MG63 (cell line): ENCODE measurements around the gene FBRS. TPM values are rescaled to one million over a fixed set of nuclear protein-coding genes. Genes with fewer than 3 reads are reported as not detected.
A peak's percentile ranks its signal among the peaks of the same experiment; 100 is the strongest.
"Not testable (repeated sequence)": the region's sequence is repeated elsewhere in the genome, so short reads cannot be mapped to it uniquely, and the experiment has no call there.

ENCODE experiments used
- DNase-seq: peaks from one replicate; pipeline ENCODE4 v3.0.0-alpha.2; 2020
- H3K27me3 ChIP-seq: fragments of 250-450 bp; sonication (Bioruptor Pico); 2 replicates; pipeline ENCODE4 v1.5.1; 2020; ENCODE audit warnings: mild to moderate bottlenecking, moderate library complexity
- H3K36me3 ChIP-seq: fragments of 250-450 bp; sonication (Bioruptor Pico); 2 replicates; pipeline ENCODE4 v1.5.1; 2020; ENCODE audit warnings: mild to moderate bottlenecking, moderate library complexity
- H3K4me3 ChIP-seq: fragments of 250-450 bp; sonication (Bioruptor Pico); 2 replicates; pipeline ENCODE4 v1.5.1; 2020; ENCODE audit warnings: mild to moderate bottlenecking, moderate library complexity
- H3K9me3 ChIP-seq: fragments of 250-450 bp; sonication (Bioruptor Pico); 2 replicates; pipeline ENCODE4 v1.5.1; 2020; ENCODE audit warnings: mild to moderate bottlenecking, moderate library complexity
- total RNA-seq: library from RNA; depleted of rRNA; stranded (reverse); fragments of >200 nt; shearing (Covaris generic); gene quantifications from 2 replicates; pipeline ENCODE4 v1.2.3, GENCODE V29; 2014; ENCODE audit warnings: low replicate concordance; rRNA removed

FBRS gene
- 6.0 and 14.5 TPM in 2 replicates for total RNA-seq

- H3K9me3 ChIP-seq, result no peaks in the 10 kb centered on the region
- H3K27me3 ChIP-seq, result no peaks in the 10 kb centered on the region
- peaks cover 57% of the 10 kb centered on the region for H3K36me3 ChIP-seq
- H3K4me3 ChIP-seq, result peak within 1 kb of the TSS; percentile 68
- DNase-seq, result peak; percentile 100
Measured at GRCh38 chr16:30657866-30658730, at the start of gene FBRS. Gene FBRS, plus strand, starts transcription at chr16:30658431. Its CDS starts 1,088 bp downstream, at chr16:30659519.

GRCh38 chr16:30609002-30609925, 49.0 kb upstream of the FBRS start:
- H3K27me3 ChIP-seq, result no peaks in the 10 kb centered on the region
- peak overlapping the region; percentile 86 for H3K4me3 ChIP-seq
- H3K36me3 ChIP-seq, result peaks cover 38% of the 10 kb centered on the region
- no peaks in the 10 kb centered on the region for H3K9me3 ChIP-seq
- DNase-seq, result peak; percentile 77

DNA sequence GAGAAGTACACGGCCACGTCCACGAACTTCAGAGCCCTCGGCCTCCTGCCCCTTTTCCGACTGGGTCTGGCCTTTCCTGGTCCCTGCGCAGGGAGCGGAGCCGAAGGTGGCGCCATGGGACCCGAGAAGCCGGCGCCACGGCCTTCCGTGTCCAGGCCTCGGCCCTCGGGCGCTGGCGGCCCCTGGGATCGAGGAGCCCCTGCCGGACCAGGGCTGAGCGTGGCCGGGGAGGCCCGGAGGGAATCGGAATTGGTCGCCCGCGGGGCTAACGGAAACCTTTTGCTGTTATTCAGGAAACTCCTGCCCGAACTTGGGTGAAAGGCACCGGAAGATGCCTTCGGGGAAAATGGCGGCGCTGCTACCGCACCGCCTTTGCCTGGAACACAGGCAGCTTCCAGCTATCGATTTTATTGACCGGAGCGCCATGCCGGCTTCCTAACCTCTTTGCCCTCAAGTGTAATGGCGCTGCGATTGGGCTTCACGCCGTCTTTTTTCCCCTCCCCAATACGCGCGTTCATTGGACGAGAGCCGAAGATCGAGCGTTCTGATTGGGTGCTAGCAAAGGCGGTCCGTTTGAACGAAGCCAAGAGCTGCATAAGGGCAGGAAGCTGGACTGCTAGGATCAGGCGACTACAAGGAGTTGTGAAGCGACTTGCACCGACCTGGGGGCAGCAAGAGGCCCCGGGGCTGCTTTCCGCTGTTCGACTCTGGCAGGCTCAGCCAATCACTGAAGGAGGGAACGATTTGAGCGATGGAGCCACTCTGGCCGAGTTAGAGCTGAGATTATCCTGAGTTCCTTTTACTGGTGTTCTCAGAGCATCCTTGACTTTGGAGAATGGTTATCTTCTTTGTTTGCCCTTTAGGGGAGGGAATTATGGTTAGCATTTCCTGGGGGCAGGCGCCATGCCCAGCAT, 48.0 kb upstream of the FBRS start, which contains the start of gene ZNF689:
TSS of gene ZNF689 (minus strand) at position 464 of the 914 bp plus-strand sequence. CDS start at position 116, 348 bp downstream.
- H3K27me3 ChIP-seq, result no peaks in the 10 kb centered on the region
- no peaks in the 10 kb centered on the region; the same call in 1 of the 2 replicates for H3K9me3 ChIP-seq
- H3K4me3 ChIP-seq, result peak within 1 kb of the TSS; percentile 86
- peaks cover 29% of the 10 kb centered on the region for H3K36me3 ChIP-seq
- DNase-seq, result peak; percentile 93

- no peaks in the 10 kb centered on the region for H3K36me3 ChIP-seq
- DNase-seq, result peak; percentile 16
- H3K4me3 ChIP-seq, result no peak overlapping the region
- H3K27me3 ChIP-seq, result no peaks in the 10 kb centered on the region
- H3K9me3 ChIP-seq, result peaks cover 18% of the 10 kb centered on the region
Measured at GRCh38 chr16:30615358-30616091, 42.7 kb upstream of the FBRS start.

DNA sequence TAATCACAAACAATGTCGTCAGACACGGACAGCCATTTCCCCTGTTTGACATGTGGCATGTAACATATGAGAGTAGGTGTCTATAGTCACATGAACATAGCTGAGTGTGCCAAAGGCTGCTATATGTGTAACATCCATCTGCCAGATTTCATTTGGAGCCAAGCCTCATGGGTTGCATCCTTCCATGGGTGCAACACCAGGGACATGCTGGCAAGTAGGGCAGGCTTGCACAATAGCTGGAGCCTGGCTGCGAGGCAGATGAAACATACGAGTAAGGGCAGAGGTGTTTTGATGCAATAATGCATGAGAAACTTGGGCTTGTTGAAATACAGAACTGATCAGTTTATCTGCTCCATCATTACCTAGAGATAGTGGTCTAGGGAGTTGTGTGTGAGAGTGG, 39.0 kb upstream of the FBRS start:
- no peaks in the 10 kb centered on the region for H3K27me3 ChIP-seq
- no peak overlapping the region for H3K4me3 ChIP-seq
- H3K36me3 ChIP-seq, result no peaks in the 10 kb centered on the region
- H3K9me3 ChIP-seq, result peaks cover 29% of the 10 kb centered on the region
- DNase-seq, result no peak

DNA sequence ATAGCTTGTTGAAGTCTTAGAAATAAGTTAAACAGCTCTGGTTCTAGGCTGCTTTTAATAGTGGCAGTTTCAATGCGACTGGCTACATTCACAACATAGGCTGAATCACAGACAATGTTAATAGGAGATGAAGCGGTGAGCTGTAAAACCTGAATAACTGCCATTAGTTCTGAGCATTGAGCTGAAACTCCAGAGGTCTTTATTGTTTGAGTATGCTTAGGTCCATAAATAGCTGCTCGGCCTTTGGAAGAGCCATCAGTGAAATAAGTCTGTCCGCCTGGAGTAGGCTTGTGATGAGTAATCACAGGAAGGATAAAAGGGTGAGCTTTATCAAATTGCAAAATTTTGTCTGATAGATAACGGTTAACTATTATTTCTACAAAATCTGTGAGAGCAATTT, 38.6 kb upstream of the FBRS start:
- no peaks in the 10 kb centered on the region for H3K27me3 ChIP-seq
- peaks cover 33% of the 10 kb centered on the region for H3K9me3 ChIP-seq
- no peak overlapping the region for H3K4me3 ChIP-seq
- no peak for DNase-seq
- H3K36me3 ChIP-seq, result no peaks in the 10 kb centered on the region

DNA sequence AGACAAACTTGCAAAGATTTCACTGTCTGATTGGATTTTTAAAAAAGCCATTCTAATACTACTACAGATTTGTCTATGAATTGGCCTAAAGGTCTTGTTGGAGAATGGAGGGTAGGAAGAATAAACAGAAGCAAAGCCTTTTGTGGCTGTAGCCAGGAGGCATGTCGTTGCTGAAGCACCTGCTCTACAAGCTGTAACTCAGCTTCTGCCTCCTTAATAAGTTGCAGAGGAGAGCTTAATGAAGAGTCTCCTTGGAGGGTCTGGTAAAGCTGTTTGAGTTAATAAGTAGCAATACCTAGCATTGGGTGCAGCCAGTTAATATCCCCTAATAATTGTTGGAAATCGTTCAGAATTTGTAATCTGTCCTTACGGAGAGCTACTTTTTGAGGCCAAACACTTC, 38.1 kb upstream of the FBRS start:
- Histone ChIP-seq H3K4me3 (no peak overlapping the region), H3K27me3 (no peaks in the 10 kb centered on the region), H3K36me3 (no peaks in the 10 kb centered on the region), H3K9me3 (peaks cover 33% of the 10 kb centered on the region)
- no peak for DNase-seq

GRCh38 chr16:30621765-30622164, 36.5 kb upstream of the FBRS start:
- peak; percentile 5 for DNase-seq
- peaks cover 21% of the 10 kb centered on the region for H3K9me3 ChIP-seq

GRCh38 chr16:30622455-30623032, 35.7 kb upstream of the FBRS start:
- no peak overlapping the region for H3K4me3 ChIP-seq
- peaks cover 17% of the 10 kb centered on the region for H3K9me3 ChIP-seq
- DNase-seq, result no peak
- H3K36me3 ChIP-seq, result no peaks in the 10 kb centered on the region
- H3K27me3 ChIP-seq, result no peaks in the 10 kb centered on the region

More at GRCh38 chr16:30621765-30622164, 36.5 kb upstream of the FBRS start:
- Histone ChIP-seq H3K36me3 (no peaks in the 10 kb centered on the region), H3K27me3 (no peaks in the 10 kb centered on the region), H3K4me3 (no peak overlapping the region)

GRCh38 chr16:30623536-30624283, 34.5 kb upstream of the FBRS start:
- no peak for DNase-seq
- Histone ChIP-seq H3K36me3 (no peaks in the 10 kb centered on the region), H3K4me3 (no peak overlapping the region), H3K9me3 (peaks cover 16% of the 10 kb centered on the region), H3K27me3 (no peaks in the 10 kb centered on the region)

DNA sequence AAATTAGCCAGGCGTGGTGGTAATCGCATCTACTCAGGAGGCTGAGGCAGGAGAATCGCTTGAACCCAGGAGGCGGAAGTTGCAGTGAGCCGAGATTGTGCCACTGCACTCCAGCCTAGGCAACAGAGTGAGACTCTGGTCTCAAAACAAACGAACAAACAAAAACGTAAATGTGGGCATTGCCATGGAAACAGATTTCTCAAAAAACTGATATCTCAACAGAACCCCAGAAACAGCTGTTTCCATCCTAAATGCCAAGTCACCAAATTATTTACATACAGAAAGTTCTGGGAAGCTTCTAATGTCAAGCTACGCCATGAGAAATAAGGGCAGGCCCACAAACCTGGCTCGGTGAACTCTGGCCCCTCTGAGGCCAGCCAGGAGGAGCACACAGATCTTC, 32.0 kb upstream of the FBRS start:
- peaks cover 15% of the 10 kb centered on the region for H3K9me3 ChIP-seq

DNA sequence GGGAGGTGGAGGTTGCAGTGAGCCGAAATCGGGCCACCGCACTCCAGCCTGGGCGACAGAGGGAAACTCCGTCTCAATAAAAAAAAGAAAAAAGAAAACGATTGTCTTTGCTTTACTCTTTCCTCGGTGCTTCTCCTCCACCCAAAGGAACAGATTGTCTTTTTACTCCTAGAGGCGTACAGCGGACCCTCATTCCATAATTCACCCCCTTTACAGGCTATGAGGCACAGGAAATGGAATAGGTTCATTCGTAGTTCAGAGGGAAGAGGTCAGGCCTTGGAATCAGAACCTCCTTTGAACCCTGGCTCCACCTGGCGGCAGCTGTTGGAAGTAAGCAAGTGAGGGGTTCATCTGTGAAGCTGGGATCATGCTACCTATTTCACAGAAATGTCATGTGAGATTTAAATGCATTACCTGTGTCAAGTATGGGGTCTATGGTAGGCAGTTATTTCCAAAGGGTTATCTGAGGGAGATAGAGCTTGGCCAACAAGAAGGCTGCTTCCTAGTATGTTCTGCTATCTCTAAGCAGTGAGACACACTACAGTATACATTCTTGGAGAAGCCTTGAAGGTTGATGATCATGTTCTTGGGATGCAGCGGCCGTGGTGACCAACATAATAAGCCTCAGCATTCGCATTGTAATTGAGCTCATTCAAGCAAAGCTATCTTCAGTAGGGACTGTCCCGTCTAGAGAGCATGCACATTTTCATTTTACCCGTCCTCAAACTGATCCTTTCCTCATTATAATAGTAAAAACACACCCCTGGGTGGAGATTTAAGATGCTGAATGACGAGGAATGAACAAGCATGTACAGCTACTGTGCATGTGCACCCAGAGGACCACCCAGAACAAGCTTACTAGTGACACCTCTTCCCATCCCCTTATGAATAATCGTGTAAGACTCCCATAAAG, 29.3 kb upstream of the FBRS start:
- Histone ChIP-seq H3K4me3 (no peak overlapping the region), H3K27me3 (no peaks in the 10 kb centered on the region), H3K9me3 (peaks cover 4% of the 10 kb centered on the region), H3K36me3 (no peaks in the 10 kb centered on the region)
- DNase-seq, result peak; percentile 74

More for the DNA sequence above, 32.0 kb upstream of the FBRS start:
- no peak for DNase-seq
- Histone ChIP-seq H3K27me3 (no peaks in the 10 kb centered on the region), H3K4me3 (no peak overlapping the region), H3K36me3 (no peaks in the 10 kb centered on the region)

- H3K27me3 ChIP-seq, H3K4me3 ChIP-seq, DNase-seq, H3K9me3 ChIP-seq, H3K36me3 ChIP-seq: not testable (repeated sequence)
Measured at GRCh38 chr16:30632454-30632853, 25.8 kb upstream of the FBRS start.

- no peaks in the 10 kb centered on the region for H3K36me3 ChIP-seq
- H3K27me3 ChIP-seq, result no peaks in the 10 kb centered on the region
- H3K9me3 ChIP-seq, result no peaks in the 10 kb centered on the region
- H3K4me3 ChIP-seq, result peak overlapping the region; percentile 66
- no peak for DNase-seq
Measured at GRCh38 chr16:30633526-30633925, 24.7 kb upstream of the FBRS start.
